GM21390 (cell line): ENCODE data around the gene TSHZ1.

Source experiments
- ATAC-seq: cut with Tn5 transposase; IDR thresholded peaks from one replicate; pipeline ENCODE4 v1.9.1; 2021; ENCODE audit not compliant: unreplicated experiment

TSHZ1 gene

DNA sequence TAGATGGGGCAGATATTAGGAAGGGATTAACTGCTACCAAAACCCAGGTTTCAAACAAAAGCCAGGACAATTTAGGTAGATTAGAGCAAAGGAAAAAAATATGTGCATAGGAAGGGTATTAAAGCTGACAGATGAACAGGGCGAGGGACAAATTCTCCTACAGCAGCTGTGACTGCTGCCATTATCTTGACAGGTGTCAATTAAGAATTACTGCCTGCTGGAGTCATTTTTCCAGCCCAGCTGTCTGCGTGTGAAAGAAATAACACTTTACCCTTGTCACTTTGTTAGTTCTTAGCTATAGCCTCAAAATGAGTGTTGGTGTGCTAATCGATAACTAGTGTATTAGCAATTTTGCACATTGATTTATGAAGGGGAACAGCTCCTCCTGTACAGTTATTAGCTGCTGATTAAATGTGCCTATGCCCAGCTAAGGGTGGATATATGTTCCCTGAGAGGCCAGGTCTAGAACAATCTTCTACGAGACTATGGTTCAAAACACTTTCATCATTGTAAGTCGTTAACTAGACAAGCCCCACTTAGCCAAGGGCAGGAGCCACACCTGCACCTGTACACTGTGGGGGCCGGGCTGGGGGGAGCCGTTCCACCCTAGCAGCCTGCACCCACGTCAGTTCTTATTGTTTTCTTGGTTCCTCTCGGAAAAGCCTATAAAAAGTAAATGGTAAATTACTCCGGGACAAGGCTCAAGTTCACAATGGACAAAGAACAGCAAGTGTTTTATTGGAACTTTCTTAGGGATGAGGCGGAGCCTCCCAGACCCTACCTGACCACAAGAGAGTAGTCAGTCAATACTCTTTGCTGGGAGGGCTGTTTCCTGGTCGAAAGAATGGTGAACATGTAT is 7.7 kb downstream of the TSHZ1 start:
- no peak for ATAC-seq

DNA sequence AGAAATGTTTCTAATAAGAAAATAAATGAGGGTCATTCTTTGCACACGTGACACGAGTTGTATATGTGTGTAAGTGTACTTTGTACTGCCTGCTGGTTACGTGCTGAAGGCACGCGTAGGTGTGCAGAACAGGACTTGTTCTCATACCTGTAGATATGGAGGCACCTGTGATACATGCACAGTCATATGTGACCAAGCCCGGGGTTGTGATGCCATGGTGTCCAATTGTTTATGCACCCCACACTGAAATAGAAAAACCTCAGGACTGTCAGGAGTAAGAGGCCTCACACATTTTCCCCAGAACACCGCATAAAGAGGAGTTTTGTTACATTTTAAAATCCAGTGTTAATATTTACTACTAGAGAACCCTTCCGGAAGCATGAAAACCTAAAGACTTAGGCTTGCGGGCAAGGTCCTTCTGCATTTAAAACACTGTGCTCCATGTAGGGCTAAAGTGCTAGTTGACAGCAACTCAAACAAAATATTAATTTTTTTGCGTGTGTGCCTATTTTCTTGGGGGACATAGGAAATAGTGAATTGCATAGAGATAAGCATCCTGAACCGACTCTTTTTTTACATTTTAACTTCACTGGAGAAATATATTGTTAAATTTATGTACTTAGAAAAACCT is 9.3 kb downstream of the TSHZ1 start:
- no peak for ATAC-seq

DNA sequence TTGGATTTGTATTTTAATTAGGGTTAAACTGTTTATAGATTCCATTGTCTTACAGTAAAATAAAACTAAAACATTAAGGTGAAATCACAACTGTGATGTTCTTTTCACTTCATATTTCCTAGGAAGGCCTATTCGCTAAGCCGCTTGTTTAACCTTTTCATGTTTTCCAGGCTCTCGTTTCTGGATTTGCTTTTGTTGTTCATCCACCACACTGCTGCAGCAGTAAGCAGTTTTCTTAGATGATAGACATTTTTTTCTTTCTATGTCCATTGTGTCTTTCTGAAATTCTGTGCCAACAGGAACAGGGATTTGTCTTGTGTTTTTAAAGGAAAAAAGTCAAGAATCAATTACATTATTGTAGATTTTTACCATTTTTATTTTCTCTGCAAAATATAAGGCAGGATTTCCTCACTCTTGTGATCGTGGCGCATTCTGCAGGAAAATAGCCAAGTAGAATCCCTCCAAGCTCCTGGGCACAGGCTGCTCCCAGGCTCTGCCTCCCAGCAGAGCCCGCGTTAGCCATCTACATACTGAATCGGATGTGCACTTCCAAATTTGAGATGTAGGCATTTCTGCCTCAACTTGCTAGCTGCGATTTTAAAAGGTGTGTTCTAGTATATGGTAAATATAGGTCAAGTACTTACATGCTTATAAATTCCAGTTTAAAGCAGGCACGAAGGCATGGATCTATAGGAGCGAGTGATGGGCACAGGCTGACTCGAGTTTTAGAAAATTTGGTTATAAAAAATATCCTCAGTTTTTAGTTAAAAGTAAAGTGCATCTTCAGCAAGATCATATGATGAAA is 10.2 kb downstream of the TSHZ1 start:
- no peak for ATAC-seq

GRCh38 chr18:75221397-75221796 is 10.8 kb downstream of the TSHZ1 start:
- no peak for ATAC-seq

- no peak for ATAC-seq
Measured at GRCh38 chr18:75221897-75222296, 11.3 kb downstream of the TSHZ1 start.

GRCh38 chr18:75222407-75222806 is 11.8 kb downstream of the TSHZ1 start:
- ATAC-seq: no peak

GRCh38 chr18:75223687-75224347 is 13.2 kb downstream of the TSHZ1 start:
- no peak for ATAC-seq

DNA sequence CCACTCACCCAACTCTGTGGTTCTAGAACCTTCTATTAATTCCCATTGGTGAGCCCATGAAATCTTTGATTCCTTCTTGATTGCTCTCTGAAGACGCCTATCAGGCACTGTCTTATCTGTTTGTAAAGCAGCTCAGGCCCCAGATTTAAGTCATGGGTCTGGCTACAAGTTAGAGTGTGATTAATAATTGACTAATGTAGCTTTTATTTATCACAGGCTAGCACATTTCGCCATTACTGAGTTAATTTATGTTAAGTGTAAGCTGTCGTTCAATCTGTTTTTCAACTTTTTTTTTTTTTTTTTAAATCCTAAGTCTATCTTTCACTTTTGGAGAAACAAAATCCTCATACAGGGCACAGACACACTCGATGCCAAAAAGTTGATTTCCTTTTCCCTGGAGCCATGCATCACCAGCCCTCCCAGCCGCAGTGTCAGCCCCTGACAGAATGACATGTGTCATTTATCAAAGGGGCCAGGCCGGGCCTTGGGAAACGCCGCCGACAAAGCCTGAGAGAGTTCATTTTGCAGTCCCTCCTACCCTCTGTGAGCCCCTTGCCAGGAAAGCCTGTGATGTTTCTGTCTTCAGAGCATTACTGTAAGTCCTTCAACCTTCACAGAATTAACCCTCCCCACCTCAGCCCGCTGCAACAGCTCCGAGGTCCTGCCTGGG is 15.8 kb downstream of the TSHZ1 start:
- no peak for ATAC-seq

DNA sequence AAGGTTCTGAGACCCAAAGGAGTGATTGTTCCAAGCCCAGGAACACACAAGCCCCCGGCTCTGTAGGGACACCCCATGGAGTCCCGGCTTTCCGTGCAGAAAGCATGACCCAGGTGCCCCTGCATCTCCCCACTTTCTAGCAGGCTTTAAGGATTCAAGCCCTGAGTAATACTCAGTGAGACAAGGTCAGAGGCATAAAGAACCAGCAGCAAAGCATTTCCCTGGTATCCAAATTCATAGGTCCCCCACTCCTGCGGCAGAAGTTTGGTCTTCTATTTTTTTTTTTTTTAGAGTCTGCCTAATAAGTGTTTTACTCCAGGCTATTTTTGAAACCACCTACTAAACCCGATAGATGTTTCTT is 16.3 kb downstream of the TSHZ1 start:
- no peak for ATAC-seq

- ATAC-seq: no peak
Measured at GRCh38 chr18:75227535-75228296, 17.1 kb downstream of the TSHZ1 start.

DNA sequence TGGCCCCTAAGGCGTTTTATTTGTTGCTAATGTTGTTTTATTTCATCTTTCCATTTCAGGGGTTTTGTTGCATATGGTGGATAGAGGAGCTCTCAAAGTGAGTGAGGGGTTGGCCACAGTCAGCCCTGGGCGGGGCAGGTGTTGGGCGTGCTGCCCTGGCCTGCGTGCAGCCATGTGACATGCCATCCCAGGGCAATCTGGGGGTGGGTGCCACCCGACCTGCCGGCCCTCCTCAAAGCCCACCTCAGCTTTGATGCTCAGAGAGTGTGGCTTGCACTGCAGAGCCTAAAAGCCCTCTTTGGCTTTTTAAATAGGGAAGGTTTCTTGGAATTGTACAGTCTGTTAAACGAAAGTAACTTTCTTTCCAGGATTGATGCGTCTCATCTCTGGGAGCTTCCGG is 18.4 kb downstream of the TSHZ1 start:
- no peak for ATAC-seq

DNA sequence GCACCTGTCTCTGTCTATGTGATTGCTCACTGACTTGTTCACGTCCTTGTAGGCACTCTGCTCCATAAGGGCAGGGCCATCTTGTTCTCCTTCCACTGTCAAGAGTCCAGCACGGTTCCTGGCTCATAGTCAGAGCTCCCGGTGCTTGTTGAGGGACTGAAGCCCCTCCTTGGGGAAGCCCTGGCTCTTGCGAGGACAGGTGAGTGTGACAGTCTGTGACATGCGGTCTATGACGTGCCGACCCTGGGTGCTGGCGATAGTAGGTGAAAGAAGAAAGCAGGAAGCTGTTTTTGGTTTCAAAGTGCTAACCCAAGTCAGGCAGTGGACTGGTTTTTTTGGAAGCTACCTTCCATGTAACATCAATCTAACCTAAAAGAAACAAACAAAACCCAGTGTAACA is 18.8 kb downstream of the TSHZ1 start:
- ATAC-seq: no peak

DNA sequence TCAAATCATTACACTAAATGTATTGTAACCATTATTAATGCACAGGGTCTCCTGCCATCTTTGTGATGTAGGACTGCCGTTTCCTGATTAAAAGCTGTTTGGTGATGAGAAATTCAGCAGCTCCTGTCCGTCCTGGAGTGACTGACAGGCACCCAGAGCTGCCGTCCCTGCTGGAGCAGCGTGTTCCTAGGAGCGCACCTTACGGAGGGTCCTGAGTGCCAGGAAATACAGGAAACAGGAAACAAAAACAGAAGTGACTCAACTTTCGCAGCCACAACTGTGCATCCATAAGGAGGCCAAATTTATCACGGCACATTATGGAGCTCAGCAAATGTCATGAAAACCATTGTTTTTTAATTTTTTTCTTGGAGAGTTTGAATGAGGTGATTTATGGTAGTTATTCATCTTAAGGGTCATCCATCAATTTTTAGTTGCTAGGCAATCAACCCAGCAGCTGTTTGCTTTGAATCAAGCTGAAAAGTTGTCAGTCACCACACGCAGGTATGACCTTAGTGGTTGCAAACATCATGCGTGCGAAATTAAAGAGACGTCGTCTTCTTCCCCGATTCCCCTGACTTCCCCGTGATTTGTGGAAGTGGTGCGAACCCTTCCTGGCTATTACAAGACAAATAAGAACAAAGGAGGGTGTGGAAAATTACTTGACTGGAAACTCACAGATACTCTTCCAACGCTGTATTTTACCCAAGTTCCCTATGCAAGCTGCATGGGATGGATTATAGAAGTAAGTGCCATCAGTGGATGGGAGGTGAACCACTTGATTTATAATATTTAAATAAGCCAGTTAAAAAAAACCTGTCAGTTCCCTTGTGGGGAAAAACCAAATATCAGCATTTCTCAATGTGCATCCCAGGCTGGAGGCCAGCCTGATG is 19.8 kb downstream of the TSHZ1 start:
- no peak for ATAC-seq

DNA sequence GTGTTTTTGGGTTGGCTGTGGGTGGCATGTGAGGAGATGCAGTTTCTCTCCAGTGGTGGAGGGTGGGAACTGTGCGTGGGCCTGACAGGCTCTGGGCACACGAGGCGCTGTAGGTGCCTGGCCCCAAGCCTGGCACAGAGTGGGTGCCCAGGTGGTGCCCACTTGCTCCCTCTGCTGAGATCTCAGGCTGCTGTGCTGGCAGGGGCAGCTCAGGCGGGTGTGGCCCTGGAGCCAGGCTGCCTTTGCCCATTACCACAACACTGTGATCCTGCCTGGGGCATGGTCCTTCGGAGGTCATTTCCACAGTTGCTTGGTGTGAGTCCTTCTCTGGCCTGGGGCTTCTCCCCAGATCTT is 20.4 kb downstream of the TSHZ1 start:
- ATAC-seq: no peak

DNA sequence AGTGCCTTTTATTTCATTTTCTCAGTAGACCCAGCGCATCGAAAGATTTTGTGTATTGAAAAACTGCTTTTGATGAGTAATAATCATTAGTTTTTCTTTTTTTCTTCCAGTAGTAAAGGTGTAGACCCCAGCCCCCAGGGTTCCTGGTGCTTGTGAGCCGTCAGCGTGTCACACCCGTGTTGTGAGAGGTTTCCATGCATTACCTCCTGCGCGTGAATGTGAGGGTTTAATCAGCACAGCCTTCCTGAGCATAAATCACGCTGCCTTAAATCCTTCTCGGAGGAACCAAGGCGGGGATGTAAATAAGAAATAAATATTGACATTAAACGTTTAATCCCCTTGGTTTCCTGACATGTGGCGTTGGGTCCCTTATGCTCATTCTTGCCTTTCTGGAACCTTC is 24.3 kb downstream of the TSHZ1 start:
- ATAC-seq: no peak

GRCh38 chr18:75235896-75236295 is 25.3 kb downstream of the TSHZ1 start:
- ATAC-seq: no peak

DNA sequence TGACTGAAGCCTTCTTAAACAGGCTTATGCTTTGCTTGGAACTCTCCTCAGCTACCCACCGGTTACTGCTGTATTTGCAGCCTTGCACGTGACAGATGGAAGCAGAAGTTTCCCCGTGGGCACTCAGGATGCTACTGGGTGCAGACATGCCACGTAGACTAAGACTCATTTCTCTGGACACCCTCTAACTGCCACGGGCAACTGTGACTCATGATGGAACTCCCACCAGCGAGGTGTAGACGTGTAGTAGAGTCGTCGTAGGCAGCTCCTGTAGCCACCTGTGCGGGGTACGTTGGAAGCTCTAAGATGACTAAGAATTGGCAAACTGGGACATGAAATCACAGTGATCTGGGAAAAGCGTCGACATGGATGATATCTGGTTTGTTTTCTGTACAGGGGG is 27.5 kb downstream of the TSHZ1 start:
- ATAC-seq: no peak

DNA sequence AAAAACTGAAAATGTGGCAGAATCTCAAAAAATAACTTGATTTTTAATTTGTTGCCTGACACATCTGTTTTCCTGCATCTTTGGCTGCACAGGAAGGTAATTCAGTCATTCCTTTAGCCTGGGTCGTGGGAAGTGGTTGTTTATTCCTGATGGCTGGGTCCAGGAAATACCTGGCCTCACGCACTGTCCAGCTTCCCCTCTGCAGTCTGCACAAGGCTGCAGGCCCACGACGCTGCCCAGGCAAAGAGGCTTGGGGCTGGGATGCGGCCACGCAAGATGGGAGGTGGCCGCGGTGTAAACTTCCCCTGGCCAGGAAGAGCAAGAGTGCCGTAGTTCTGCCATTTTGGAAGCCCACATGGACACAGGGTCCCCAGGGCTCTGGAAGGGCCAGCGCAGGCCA is 28.2 kb downstream of the TSHZ1 start:
- no peak for ATAC-seq

- no peak for ATAC-seq
Measured at GRCh38 chr18:75240433-75240832, 29.8 kb downstream of the TSHZ1 start.
